Tibial nerve (tissue), 4 donors: Measurements from ENCODE around the gene FGGY.

Experiments
- CTCF ChIP-seq, 5 experiments: fragments of 200-600 bp in 3 of 5; fragments of 450-650 bp in 2 of 5; sonication (generic) in 3 of 5; IDR thresholded peaks; one replicate each; pipeline ENCODE4 v1.5.1; 2016 to 2019; ENCODE audit warnings: antibody characterized with exemption in 5 of 5, mild to moderate bottlenecking in 3 of 5, moderate library complexity in 2 of 5
- EP300 ChIP-seq, 2 donors: sonication (generic); formaldehyde crosslinking; IDR thresholded peaks; one replicate each; pipeline ENCODE4 v1.6.1; 2017; ENCODE audit warnings: antibody characterized with exemption in 2 of 2, mild to moderate bottlenecking in 1 of 2
- POLR2A ChIP-seq, 2 donors: fragments of 450-650 bp; IDR thresholded peaks; one replicate each; pipeline ENCODE4 v1.6.1; 2017; ENCODE audit warnings: antibody characterized with exemption in 2 of 2, mild to moderate bottlenecking in 2 of 2, moderate library complexity in 2 of 2

- TF ChIP-seq CTCF (IDR thresholded peaks at IDR 0.05) = no peak
- no peak for TF ChIP-seq POLR2A (IDR thresholded peaks at IDR 0.05)
- no peak for TF ChIP-seq EP300 (IDR thresholded peaks at IDR 0.05)
Observed at GRCh38 chr1:59343576-59343840, 46.6 kb downstream of the FGGY start.
